A549 treated with Hydrocortisone at 1 μM for 4 hours (cell line): ENCODE results near the gene CNOT6. TPM values are rescaled to one million over a fixed set of nuclear protein-coding genes. Genes with fewer than 3 reads are reported as not detected.

Experiments
- total RNA-seq: library from RNA; stranded (reverse); fragments of 200-300 nt; extraction: Qiagen RNA extraction; gene quantifications from 5 replicates; pipeline ENCODE4 v1.2.3, GENCODE V29; 2022

The CNOT6 gene
- total RNA-seq: 16.0 to 24.7 TPM (median 18.3 TPM) in 5 replicates

DNA sequence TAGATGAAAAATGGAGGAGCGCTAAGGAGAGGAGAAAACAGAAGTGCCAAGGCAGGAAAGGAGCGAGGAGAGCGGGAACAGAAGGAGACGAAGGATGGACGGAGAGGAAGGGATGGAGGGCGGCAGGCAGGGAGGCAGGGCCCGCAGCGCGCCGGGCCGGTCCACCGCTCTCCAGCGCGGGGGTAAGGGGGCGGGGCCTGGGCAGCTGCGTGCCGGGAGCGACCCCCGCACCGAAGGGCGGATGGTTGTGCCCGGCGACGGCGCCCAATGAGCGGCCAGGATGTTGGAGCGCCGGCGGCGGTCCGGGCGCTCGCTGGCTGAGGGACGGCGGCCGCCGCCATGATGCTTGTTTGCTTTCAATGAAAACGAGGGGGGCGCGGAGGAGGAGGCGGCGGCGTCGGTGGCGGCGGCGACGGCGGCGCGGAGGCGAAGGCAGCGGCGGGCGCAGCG is at the start of gene CNOT6:
Gene CNOT6, plus strand, starts transcription at position 320 of the 450 bp plus-strand sequence. CDS start 34,898 bp downstream, outside the sequence.

DNA sequence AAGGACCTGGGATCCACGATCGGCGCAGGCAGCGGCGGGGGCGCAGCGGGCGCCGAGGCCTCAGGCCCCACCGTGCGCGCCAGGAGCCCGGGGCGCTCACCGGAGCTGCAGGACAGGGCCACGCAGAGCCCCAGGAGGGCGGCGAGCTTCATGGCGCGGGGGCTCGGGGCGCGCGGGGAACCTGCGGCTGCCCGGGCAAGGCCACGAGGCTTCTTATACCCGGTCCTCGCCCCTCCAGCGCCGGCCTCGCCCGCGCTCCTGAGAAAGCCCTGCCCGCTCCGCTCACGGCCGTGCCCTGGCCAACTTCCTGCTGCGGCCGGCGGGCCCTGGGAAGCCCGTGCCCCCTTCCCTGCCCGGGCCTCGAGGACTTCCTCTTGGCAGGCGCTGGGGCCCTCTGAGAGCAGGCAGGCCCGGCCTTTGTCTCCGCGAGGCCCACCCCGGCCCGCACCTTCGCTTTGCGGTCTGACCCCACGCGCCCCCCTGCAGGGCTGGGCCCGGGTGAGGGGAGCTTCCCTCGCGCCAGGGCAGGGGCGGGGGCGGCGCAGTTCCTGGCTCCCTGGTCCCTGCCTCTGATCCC is 97.2 kb downstream of the CNOT6 start, which contains the start of gene SCGB3A1:
Gene SCGB3A1, minus strand, starts transcription at position 189 of the 577 bp plus-strand sequence. Its CDS starts 37 bp downstream, at position 152.

Other genes with a start within 250 kb of the CNOT6 start
- 28.9 to 35.7 TPM (median 34.8 TPM) in 5 replicates for gene MAPK9, start 202.3 kb upstream of the CNOT6 start, total RNA-seq
- 49.7 to 59.4 TPM (median 53.9 TPM) in 5 replicates for gene GFPT2, start 141.0 kb upstream of the CNOT6 start, total RNA-seq
- not detected in 5 replicates for gene SCGB3A1, start 97.1 kb downstream of the CNOT6 start, total RNA-seq
- 3.6 to 4.4 TPM (median 4.0 TPM) in 5 replicates for gene FLT4, start 155.2 kb downstream of the CNOT6 start, total RNA-seq
- not detected in 5 replicates for gene OR2Y1, start 245.7 kb downstream of the CNOT6 start, total RNA-seq